Activated CD8-positive, alpha-beta memory T cell treated with anti-CD3 and anti-CD28 coated beads, Interleukin-2, amount 50 U/mL, for 1 hour (primary cell): Measurements from ENCODE around the gene OR5D14.

Source experiments
- DNase-seq: peaks from one replicate; pipeline ENCODE4 v3.0.0-alpha.2; 2020; ENCODE audit errors: extremely low read depth

The OR5D14 gene

GRCh38 chr11:55795256-55795655, at the start of gene OR5D14:
Gene OR5D14 (plus strand): TSS chr11:55795556. CDS start chr11:55795556, 0 bp downstream.
- no peak for DNase-seq

- DNase-seq, result no peak
Observed at GRCh38 chr11:55773138-55773537, 22.2 kb upstream of the OR5D14 start, which contains the start of gene OR5D13. Gene OR5D13 (plus strand): TSS chr11:55773438. CDS start chr11:55773438, 0 bp downstream.

- no peak for DNase-seq
Observed at GRCh38 chr11:55791606-55792005, 3.8 kb upstream of the OR5D14 start.

GRCh38 chr11:55793321-55793720, 2.0 kb upstream of the OR5D14 start:
- DNase-seq, result no peak

GRCh38 chr11:55806248-55806647, 10.9 kb downstream of the OR5D14 start:
- DNase-seq, result no peak

GRCh38 chr11:55811067-55811466, 15.7 kb downstream of the OR5D14 start, which contains the start of gene OR5L1:
Gene OR5L1 (plus strand): TSS chr11:55811367. CDS start chr11:55811467, 100 bp downstream.
- no peak for DNase-seq

- DNase-seq, result no peak
Observed at GRCh38 chr11:55819330-55819729, 24.0 kb downstream of the OR5D14 start, which contains the start of gene OR5D18. Gene OR5D18 (plus strand): TSS chr11:55819630. CDS start chr11:55819630, 0 bp downstream.

GRCh38 chr11:55826919-55827318, 31.6 kb downstream of the OR5D14 start, which contains the start of gene OR5L2:
Gene OR5L2 (plus strand): TSS chr11:55827219. CDS start chr11:55827219, 0 bp downstream.
- DNase-seq, result no peak

GRCh38 chr11:55838452-55838851, 43.1 kb downstream of the OR5D14 start, which contains the start of gene OR5D16:
Gene OR5D16 (plus strand): TSS chr11:55838752. CDS start chr11:55838752, 0 bp downstream.
- no peak for DNase-seq
